A673 (cell line): ENCODE results near the gene EDIL3. TPM values are rescaled to one million over a fixed set of nuclear protein-coding genes. Genes with fewer than 3 reads are reported as not detected.

Source experiments
- BruUV-seq: library from RNA; stranded (reverse); fragments of 400-500 nt; replicated peaks from 2 replicates; lab custom pipeline; 2021; lab: Mats Ljungman, UMichigan
- CTCF ChIA-PET: fragments of 300-600 bp; sonication (Branson Sonifier 250); formaldehyde crosslinking; loops from one replicate; lab custom pipeline; 2022; ENCODE audit warnings: antibody characterized with exemption; lab: Charles Lee
- POLR2A ChIA-PET: fragments of 300-600 bp; sonication (Branson Sonifier 250); formaldehyde crosslinking; loops from one replicate; lab custom pipeline; 2022; ENCODE audit warnings: antibody characterized with exemption; ENCODE audit not compliant: low non-redundant PET; lab: Charles Lee
- DNase-seq: peaks from one replicate; pipeline ENCODE4 v3.0.0-alpha.2; 2015; ENCODE audit warnings: low spot score
- H3K27ac ChIP-seq: fragments of 200-600 bp; sonication (generic); 2 replicates; pipeline ENCODE4 v1.5.1; 2016; ENCODE audit warnings: mixed run types, low read depth, mild to moderate bottlenecking, mixed read lengths, antibody characterized with exemption, low read length; ENCODE audit not compliant: poor library complexity, severe bottlenecking
- H3K27me3 ChIP-seq: fragments of 200-600 bp; sonication (generic); replicated peaks from 2 replicates; pipeline ENCODE4 v1.6.1; 2017; ENCODE audit warnings: mixed run types, low read depth, mild to moderate bottlenecking, mixed read lengths, antibody characterized with exemption, low read length; ENCODE audit not compliant: insufficient read depth, poor library complexity
- H3K36me3 ChIP-seq: fragments of 200-600 bp; sonication (generic); 2 replicates; pipeline ENCODE4 v1.6.1; 2016; ENCODE audit warnings: mixed run types, mild to moderate bottlenecking, mixed read lengths, antibody characterized with exemption, low read length; ENCODE audit not compliant: insufficient read depth, poor library complexity, severe bottlenecking
- H3K4me1 ChIP-seq: fragments of 200-600 bp; sonication (generic); 2 replicates; pipeline ENCODE4 v1.6.1; 2017; ENCODE audit warnings: mixed run types, mild to moderate bottlenecking, mixed read lengths, antibody characterized with exemption, low read length; ENCODE audit not compliant: insufficient read depth, poor library complexity, severe bottlenecking
- H3K4me3 ChIP-seq: fragments of 200-600 bp; sonication (generic); 2 replicates; pipeline ENCODE4 v1.5.1; 2016; ENCODE audit warnings: low read depth, mixed run types, mild to moderate bottlenecking, mixed read lengths, low read length; ENCODE audit not compliant: poor library complexity, severe bottlenecking
- H3K9me3 ChIP-seq: fragments of 200-600 bp; sonication (generic); 2 replicates; pipeline ENCODE4 v1.6.1; 2016; ENCODE audit warnings: mixed run types, low read depth, mild to moderate bottlenecking, mixed read lengths, antibody characterized with exemption, low read length; ENCODE audit not compliant: poor library complexity, severe bottlenecking
- EZH2 ChIP-seq: fragments of 200-600 bp; sonication (generic); IDR thresholded peaks from 2 replicates; pipeline ENCODE4 v1.6.1; 2017; ENCODE audit warnings: borderline replicate concordance, low read depth, mild to moderate bottlenecking, mixed read lengths, antibody characterized with exemption, low read length; ENCODE audit not compliant: poor library complexity, severe bottlenecking
- intact Hi-C: fragments of 100-400 bp; cut with micrococcal nuclease; formaldehyde crosslinking; loops from one replicate; pipeline ENCODE4 v1.10.0; 2022; ENCODE audit not compliant: unreplicated experiment
- total RNA-seq: library from RNA; stranded (reverse); gene quantifications from 2 replicates; pipeline ENCODE4 v1.2.3, GENCODE V29; 2021
- TF ChIP-seq, protein P1 (sequence below): fragments of 300-800, 200-600 bp; sonication (generic); conservative IDR thresholded peaks from 2 replicates; pipeline ENCODE4 v1.5.1; 2017; ENCODE audit warnings: low read depth, mild to moderate bottlenecking, antibody characterized with exemption, low read length, moderate library complexity, mixed read lengths

EDIL3 gene
- total RNA-seq, 1 experiment from 2014 or later: 4.6 TPM

DNA sequence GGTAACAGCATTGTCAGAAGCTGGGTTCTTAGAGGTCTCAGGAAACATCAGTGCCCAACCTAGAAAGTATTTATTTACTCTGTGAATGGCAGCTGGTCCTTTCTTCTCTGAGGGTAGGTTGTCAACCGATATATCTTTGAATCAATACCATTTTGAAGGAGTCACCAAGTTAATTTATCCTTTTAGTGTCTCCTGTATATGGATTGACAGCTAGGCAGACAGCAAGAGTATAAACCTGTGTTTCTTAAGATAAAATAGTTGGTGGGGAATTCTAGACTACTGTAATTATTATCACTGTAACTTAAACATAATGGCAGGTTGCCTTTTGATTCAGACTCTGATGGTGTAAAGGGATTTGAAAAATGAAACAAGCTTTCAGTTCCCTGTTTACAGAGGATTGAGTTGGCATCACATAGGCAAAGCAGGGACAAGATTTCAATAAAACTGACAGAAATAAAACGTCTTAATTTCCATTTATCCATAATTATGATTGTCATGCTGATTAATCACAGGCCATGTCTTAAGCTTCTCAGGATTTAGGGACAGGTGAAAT is 473.2 kb downstream of the EDIL3 start:
- no peaks in the 10 kb centered on the region for H3K27me3 ChIP-seq
- POLR2A ChIA-PET: no interaction called here
- BruUV-seq: no TSS peak
- H3K4me1 ChIP-seq: no peaks in the 10 kb centered on the region
- no peak for DNase-seq
- H3K27ac ChIP-seq: no peak overlapping the region
- CTCF ChIA-PET: no interaction called here
- H3K9me3 ChIP-seq: no peaks in the 10 kb centered on the region
- intact Hi-C loops: no loop called here
- H3K4me3 ChIP-seq: no peak overlapping the region
- no peaks in the 10 kb centered on the region for H3K36me3 ChIP-seq
- TF ChIP-seq, protein P1, sequence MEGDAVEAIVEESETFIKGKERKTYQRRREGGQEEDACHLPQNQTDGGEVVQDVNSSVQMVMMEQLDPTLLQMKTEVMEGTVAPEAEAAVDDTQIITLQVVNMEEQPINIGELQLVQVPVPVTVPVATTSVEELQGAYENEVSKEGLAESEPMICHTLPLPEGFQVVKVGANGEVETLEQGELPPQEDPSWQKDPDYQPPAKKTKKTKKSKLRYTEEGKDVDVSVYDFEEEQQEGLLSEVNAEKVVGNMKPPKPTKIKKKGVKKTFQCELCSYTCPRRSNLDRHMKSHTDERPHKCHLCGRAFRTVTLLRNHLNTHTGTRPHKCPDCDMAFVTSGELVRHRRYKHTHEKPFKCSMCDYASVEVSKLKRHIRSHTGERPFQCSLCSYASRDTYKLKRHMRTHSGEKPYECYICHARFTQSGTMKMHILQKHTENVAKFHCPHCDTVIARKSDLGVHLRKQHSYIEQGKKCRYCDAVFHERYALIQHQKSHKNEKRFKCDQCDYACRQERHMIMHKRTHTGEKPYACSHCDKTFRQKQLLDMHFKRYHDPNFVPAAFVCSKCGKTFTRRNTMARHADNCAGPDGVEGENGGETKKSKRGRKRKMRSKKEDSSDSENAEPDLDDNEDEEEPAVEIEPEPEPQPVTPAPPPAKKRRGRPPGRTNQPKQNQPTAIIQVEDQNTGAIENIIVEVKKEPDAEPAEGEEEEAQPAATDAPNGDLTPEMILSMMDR: no peak
- TF ChIP-seq EZH2: no peak

DNA sequence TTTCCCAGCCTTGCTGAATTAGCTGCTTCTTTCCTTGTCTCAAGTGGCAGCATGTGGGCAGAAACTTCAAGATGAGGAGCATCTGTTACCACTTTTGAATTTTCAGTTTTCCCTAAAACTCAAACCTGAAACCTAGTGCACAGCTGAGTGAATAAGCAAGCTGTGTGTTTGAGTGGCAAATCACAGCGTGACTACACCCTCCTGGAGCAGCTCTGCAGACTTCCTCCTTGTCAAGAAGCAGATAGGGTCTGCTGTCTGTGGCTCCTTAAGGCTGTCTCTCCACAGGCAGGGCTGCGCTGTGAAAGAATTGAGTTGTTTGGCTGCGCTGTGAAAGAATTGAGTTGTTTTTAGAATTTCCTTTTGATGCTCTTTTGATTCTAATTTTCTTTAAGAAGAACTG is 484.4 kb downstream of the EDIL3 start:
- no peak for DNase-seq
- Histone ChIP-seq H3K4me1 (no peaks in the 10 kb centered on the region), H3K27ac (no peak overlapping the region), H3K9me3 (no peaks in the 10 kb centered on the region), H3K36me3 (no peaks in the 10 kb centered on the region), H3K27me3 (no peaks in the 10 kb centered on the region), H3K4me3 (no peak overlapping the region)
- intact Hi-C loops: no loop called here
- ChIA-PET POLR2A (no interaction called here), CTCF (no interaction called here)
- BruUV-seq: no TSS peak
- no peak for TF ChIP-seq EZH2
- TF ChIP-seq, protein P1: no peak

DNA sequence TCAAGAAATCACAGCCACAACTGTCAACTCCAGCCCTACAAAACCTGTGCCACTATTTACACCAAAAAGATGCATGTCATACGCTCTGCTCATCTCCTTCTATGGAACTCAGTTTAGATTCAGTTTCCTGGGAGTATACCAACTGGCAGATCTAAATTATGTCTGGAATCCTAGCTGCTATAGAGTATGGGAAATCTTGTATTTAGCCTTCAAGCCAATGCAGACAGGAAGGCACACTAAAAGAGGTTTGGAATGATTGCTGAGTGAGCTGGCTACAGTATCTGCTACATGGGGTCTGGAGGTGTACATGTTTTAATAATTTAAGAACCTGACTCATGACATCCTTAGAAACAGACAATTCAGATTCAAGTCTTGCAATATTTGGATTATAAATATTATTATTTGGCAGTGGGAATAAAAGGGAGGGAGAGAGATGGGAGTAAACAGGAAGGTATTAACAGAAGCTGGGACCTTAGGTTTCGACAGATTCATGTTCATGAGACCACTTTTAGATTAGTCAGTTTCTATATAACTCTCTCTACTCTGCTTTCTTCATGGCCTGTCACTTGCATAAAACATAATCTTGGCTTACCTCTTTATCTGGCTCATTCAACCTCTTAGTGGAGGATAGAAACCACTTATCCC is 485.2 kb downstream of the EDIL3 start:
- ChIA-PET CTCF (no interaction called here), POLR2A (no interaction called here)
- intact Hi-C loops: no loop called here
- no peak overlapping the region for H3K27ac ChIP-seq
- no peaks in the 10 kb centered on the region for H3K36me3 ChIP-seq
- H3K4me1 ChIP-seq: no peaks in the 10 kb centered on the region
- no peak for DNase-seq
- TF ChIP-seq, protein P1: no peak
- no peak for TF ChIP-seq EZH2
- no peaks in the 10 kb centered on the region for H3K9me3 ChIP-seq
- BruUV-seq: no TSS peak
- no peaks in the 10 kb centered on the region for H3K27me3 ChIP-seq
- H3K4me3 ChIP-seq: no peak overlapping the region
